K562 (cell line): Measurements from ENCODE around the gene CORO2A. TPM values are rescaled to one million over a fixed set of nuclear protein-coding genes. Genes with fewer than 3 reads are reported as not detected.

ENCODE experiments used
- DEAF1 ChIP-seq: fragments of 450-650 bp; formaldehyde crosslinking; IDR thresholded peaks from 2 replicates; pipeline ENCODE4 v1.4.0; 2020; ENCODE audit warnings: mild to moderate bottlenecking, moderate library complexity
- DPF2 ChIP-seq: fragments of 450-650 bp; IDR thresholded peaks from 2 replicates; pipeline ENCODE4 v1.6.1; 2016
- FOSL1 ChIP-seq: fragments of 200-800 bp; sonication (Bioruptor generic); conservative IDR thresholded peaks from 2 replicates; pipeline ENCODE4 v1.6.1; 2016; ENCODE audit warnings: missing genetic modification characterization, missing compliant biosample characterization
- HCFC1 ChIP-seq: IDR thresholded peaks from 2 replicates; pipeline ENCODE4 v1.6.1; 2012; ENCODE audit warnings: low read depth, low read length, improper control_type of control experiment
- L3MBTL2 ChIP-seq: fragments of 450-650 bp; IDR thresholded peaks from 2 replicates; pipeline ENCODE4 v1.6.1; 2016; ENCODE audit warnings: mild to moderate bottlenecking, moderate library complexity
- MCM2 ChIP-seq: fragments of 450-650 bp; IDR thresholded peaks from 2 replicates; pipeline ENCODE4 v1.6.1; 2017; ENCODE audit warnings: low read depth, mild to moderate bottlenecking
- SAP30 ChIP-seq: fragments of 200-600 bp; sonication (generic); IDR thresholded peaks from 2 replicates; pipeline ENCODE4 v1.6.1; 2012; ENCODE audit warnings: borderline replicate concordance, low read depth, mild to moderate bottlenecking, moderate library complexity, low read length, control low read depth, inconsistent platforms; ENCODE audit not compliant: insufficient read depth, poor library complexity, severe bottlenecking
- SP1 ChIP-seq: sonication (generic); formaldehyde crosslinking; IDR thresholded peaks from 2 replicates; pipeline ENCODE4 v1.8.1; 2022; ENCODE audit warnings: mild to moderate bottlenecking, missing genetic modification reagents
- VEZF1 ChIP-seq: fragments of 200-800 bp; sonication (Bioruptor generic); IDR thresholded peaks from 2 replicates; pipeline ENCODE4 v1.6.1; 2017; ENCODE audit warnings: missing genetic modification characterization, missing compliant biosample characterization
- polyA plus RNA-seq, 8 experiments: library from polyadenylated mRNA; depleted of rRNA in 4 of 8; stranded (reverse) in 5 of 8; unstranded in 3 of 8; fragments of >200 nt; fragmentation: Nextera tagmentation in 2 of 8; fragmentation: Illumina TruSeq in 1 of 8; extraction: Ambion mirVana in 2 of 8; extraction: Trizol in 1 of 8; gene quantifications; 2 replicates each; pipeline versions ENCODE4 v1.2.1 to v1.2.3, GENCODE V29; 2011 to 2014; ENCODE audit warnings: inconsistent platforms in 1 of 8, missing spikeins in 1 of 8
- total RNA-seq, 7 experiments: library from RNA; depleted of rRNA in 6 of 7; stranded (reverse); fragments of >200 nt in 6 of 7; fragmentation: Illumina TruSeq in 2 of 7; extraction: Trizol in 2 of 7; gene quantifications; 2 replicates each; pipeline versions ENCODE4 v1.2.1 to v1.2.3, GENCODE V29; 2011 to 2021; ENCODE audit warnings: low replicate concordance in 1 of 7
- TF ChIP-seq, protein P1 (sequence below), 2 experiments: fragments of 450-650 bp; formaldehyde crosslinking in 1 of 2; IDR thresholded peaks; 2 replicates each; pipeline versions ENCODE4 v1.4.0 to v1.6.1; 2014 to 2020; ENCODE audit warnings: mild to moderate bottlenecking in 2 of 2, borderline replicate concordance in 1 of 2, low read depth in 1 of 2
- TF ChIP-seq, protein P2 (sequence below): fragments of 250-450 bp; sonication (Bioruptor Pico); IDR thresholded peaks from 2 replicates; pipeline ENCODE4 v1.8.0; 2021; ENCODE audit warnings: borderline replicate concordance, mild to moderate bottlenecking, moderate library complexity; ENCODE audit not compliant: poor library complexity, severe bottlenecking
- TF ChIP-seq, protein P3 (sequence below), 3 experiments: IDR thresholded peaks in 2 of 3; conservative IDR thresholded peaks in 1 of 3; 2 replicates each; pipeline ENCODE4 v1.5.1; 2011 to 2012; ENCODE audit warnings: low read length in 3 of 3, mild to moderate bottlenecking in 3 of 3, control low read depth in 2 of 3, improper control_type of control experiment in 1 of 3, inconsistent platforms in 1 of 3, low read depth in 1 of 3, mixed read lengths in 1 of 3, moderate library complexity in 1 of 3; ENCODE audit not compliant: insufficient read depth in 2 of 3

CORO2A gene
- total and polyA plus RNA-seq, 9 of the 15 experiments (the other 6 are each of a cell fraction or from before 2014, with no cell fraction given), result 9.5 to 26.6 (median 18.0) TPM

DNA sequence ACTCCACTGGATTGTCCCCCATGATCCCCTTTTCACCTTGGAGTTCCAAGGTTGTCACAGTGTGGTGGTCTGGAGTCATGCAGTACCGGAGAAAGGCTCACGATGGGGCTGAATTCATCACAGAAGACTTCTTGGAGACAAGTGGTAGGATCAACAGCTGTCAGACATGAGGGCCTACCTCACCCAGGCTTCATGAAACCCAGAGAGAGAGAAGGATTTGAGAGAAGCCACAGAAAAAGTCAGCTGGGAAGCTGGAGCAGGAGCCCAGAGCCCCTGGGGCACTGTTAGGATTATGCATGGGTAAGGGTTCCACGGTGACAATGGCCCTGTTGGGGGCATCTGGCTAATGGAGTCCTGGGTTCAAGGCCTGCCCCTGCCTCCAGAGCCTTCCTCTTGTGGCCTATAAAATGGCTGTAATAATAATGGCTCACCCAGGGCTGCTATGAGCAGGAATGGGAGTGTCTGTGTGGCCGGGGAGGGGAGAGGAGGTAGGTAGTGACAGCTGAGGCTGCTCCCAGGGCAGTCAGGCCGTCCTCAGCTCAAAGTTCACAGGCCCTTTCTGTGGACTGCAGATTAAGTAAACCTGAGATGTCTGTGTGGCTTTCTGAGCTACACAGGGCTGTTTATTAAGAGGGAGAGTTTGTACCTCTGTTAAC lies 74.3 kb downstream of the CORO2A start (continued):
- TF ChIP-seq, protein P1, sequence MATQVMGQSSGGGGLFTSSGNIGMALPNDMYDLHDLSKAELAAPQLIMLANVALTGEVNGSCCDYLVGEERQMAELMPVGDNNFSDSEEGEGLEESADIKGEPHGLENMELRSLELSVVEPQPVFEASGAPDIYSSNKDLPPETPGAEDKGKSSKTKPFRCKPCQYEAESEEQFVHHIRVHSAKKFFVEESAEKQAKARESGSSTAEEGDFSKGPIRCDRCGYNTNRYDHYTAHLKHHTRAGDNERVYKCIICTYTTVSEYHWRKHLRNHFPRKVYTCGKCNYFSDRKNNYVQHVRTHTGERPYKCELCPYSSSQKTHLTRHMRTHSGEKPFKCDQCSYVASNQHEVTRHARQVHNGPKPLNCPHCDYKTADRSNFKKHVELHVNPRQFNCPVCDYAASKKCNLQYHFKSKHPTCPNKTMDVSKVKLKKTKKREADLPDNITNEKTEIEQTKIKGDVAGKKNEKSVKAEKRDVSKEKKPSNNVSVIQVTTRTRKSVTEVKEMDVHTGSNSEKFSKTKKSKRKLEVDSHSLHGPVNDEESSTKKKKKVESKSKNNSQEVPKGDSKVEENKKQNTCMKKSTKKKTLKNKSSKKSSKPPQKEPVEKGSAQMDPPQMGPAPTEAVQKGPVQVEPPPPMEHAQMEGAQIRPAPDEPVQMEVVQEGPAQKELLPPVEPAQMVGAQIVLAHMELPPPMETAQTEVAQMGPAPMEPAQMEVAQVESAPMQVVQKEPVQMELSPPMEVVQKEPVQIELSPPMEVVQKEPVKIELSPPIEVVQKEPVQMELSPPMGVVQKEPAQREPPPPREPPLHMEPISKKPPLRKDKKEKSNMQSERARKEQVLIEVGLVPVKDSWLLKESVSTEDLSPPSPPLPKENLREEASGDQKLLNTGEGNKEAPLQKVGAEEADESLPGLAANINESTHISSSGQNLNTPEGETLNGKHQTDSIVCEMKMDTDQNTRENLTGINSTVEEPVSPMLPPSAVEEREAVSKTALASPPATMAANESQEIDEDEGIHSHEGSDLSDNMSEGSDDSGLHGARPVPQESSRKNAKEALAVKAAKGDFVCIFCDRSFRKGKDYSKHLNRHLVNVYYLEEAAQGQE (IDR thresholded peaks at IDR 0.05; ENCODE audit: borderline replicate concordance), result peak; percentile 52; the same call in 1 of the 2 replicates
- TF ChIP-seq, protein P1 (CRISPR knock-in tag; IDR thresholded peaks at IDR 0.05; ENCODE audit: low read depth), result no peak
- peak; percentile 58 for TF ChIP-seq DEAF1
- TF ChIP-seq, protein P2, sequence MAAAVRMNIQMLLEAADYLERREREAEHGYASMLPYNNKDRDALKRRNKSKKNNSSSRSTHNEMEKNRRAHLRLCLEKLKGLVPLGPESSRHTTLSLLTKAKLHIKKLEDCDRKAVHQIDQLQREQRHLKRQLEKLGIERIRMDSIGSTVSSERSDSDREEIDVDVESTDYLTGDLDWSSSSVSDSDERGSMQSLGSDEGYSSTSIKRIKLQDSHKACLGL (CRISPR knock-in tag), result no peak
- TF ChIP-seq, protein P3, sequence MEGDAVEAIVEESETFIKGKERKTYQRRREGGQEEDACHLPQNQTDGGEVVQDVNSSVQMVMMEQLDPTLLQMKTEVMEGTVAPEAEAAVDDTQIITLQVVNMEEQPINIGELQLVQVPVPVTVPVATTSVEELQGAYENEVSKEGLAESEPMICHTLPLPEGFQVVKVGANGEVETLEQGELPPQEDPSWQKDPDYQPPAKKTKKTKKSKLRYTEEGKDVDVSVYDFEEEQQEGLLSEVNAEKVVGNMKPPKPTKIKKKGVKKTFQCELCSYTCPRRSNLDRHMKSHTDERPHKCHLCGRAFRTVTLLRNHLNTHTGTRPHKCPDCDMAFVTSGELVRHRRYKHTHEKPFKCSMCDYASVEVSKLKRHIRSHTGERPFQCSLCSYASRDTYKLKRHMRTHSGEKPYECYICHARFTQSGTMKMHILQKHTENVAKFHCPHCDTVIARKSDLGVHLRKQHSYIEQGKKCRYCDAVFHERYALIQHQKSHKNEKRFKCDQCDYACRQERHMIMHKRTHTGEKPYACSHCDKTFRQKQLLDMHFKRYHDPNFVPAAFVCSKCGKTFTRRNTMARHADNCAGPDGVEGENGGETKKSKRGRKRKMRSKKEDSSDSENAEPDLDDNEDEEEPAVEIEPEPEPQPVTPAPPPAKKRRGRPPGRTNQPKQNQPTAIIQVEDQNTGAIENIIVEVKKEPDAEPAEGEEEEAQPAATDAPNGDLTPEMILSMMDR (IDR thresholded peaks at IDR 0.05 in 2 of 3, conservative IDR thresholded peaks at IDR 0.05 in 1 of 3; ENCODE audit: insufficient read depth in 2 of 3, low read depth in 1 of 3, low read length in 3 of 3), result peak; percentile 74 to 81 (median 80)
- TF ChIP-seq SAP30, result peak; percentile 55
- TF ChIP-seq VEZF1 (CRISPR knock-in tag), result no peak; the same call in 1 of the 2 replicates
- TF ChIP-seq FOSL1 (tag), result no peak
- peak; percentile 9; the same call in 1 of the 2 replicates for TF ChIP-seq L3MBTL2
- TF ChIP-seq HCFC1, result 0 out of 2 replicates have a peak, but pooled peaks have one; percentile 5
- TF ChIP-seq SP1 (CRISPR knock-in tag), result no peak
- no peak for TF ChIP-seq MCM2
- no peak for TF ChIP-seq DPF2
